Adrenal gland (tissue), 12 donors: ENCODE results near the gene ANO6. TPM values are rescaled to one million over a fixed set of nuclear protein-coding genes. Genes with fewer than 3 reads are reported as not detected.

ENCODE experiments used
- DNase-seq, 7 donors: peaks; one replicate each; pipeline ENCODE4 v3.0.0-alpha.2; 2019 to 2020
- H3K27ac ChIP-seq, 5 donors: fragments of 200-600 bp; sonication (generic) in 4 of 5; 1 replicate in 3 of 5; 2 replicates in 2 of 5; pipeline versions ENCODE4 v1.5.1 to v1.8.0; 2016 to 2020; ENCODE audit warnings: mild to moderate bottlenecking in 1 of 5
- H3K27me3 ChIP-seq: fragments of 200-600 bp; 2 replicates; pipeline ENCODE4 v1.8.0; 2021
- H3K36me3 ChIP-seq, 2 donors: fragments of 200-600 bp; replicated peaks in 1 of 2; 1 replicate in 1 of 2; 2 replicates in 1 of 2; pipeline versions ENCODE4 v1.5.1 to v1.8.0; 2018 to 2022
- H3K4me1 ChIP-seq, 2 donors: fragments of 200-600 bp; replicated peaks in 1 of 2; 1 replicate in 1 of 2; 2 replicates in 1 of 2; pipeline versions ENCODE4 v1.5.1 to v1.8.0; 2018 to 2021
- H3K4me3 ChIP-seq, 4 donors: fragments of 200-600 bp; sonication (generic) in 3 of 4; one replicate each; pipeline ENCODE4 v1.5.1; 2016 to 2018
- H3K9me3 ChIP-seq, 3 donors: fragments of 200-600 bp; sonication (generic) in 1 of 3; replicated peaks in 1 of 3; 1 replicate in 2 of 3; 2 replicates in 1 of 3; pipeline versions ENCODE4 v1.5.1 to v1.8.0; 2016 to 2021
- POLR2A ChIP-seq, 2 donors: fragments of 450-650 bp; IDR thresholded peaks; one replicate each; pipeline ENCODE4 v1.6.1; 2017; ENCODE audit warnings: antibody characterized with exemption in 2 of 2, mild to moderate bottlenecking in 2 of 2, moderate library complexity in 1 of 2
- WGBS, 4 donors: extraction: QIAGEN DNeasy Blood & Tissue Kit in 2 of 4; methylation state at CpG; one replicate each; pipeline versions ENCODE4 v1.1.5 to v1.1.7; 2013 to 2017; 5-methylcytosine and 5-hydroxymethylcytosine counted together
- intact Hi-C, 2 donors: fragments of 100-400 bp; cut with DNase I; formaldehyde crosslinking; loops; one replicate each; pipeline versions ENCODE4 v1.14.1 to v1.15.0; 2022 to 2023
- polyA plus RNA-seq, 3 donors: library from polyadenylated mRNA; stranded (reverse); fragments of 200-250 nt in 2 of 3; fragments of 350-450 nt in 1 of 3; fragmentation: Illumina TruSeq in 1 of 3; extraction: RNeasy Lipid Tissue Mini Kit (QIAGEN cat#74804) in 1 of 3; gene quantifications; one replicate each; pipeline ENCODE4 v1.2.3, GENCODE V29; 2013 to 2014
- total RNA-seq, 9 donors: library from RNA; depleted of rRNA in 4 of 9; stranded (reverse); fragments of >200 nt in 4 of 9; fragments of 120-200 nt in 1 of 9; fragmentation: NEBNext Ultra II Directional in 1 of 9; extraction: Animal tissue kit (Norgen Biotek cat#: 25700) in 1 of 9; gene quantifications; one replicate each; pipeline versions ENCODE4 v1.1.0 to v1.2.4, GENCODE V29; 2013 to 2023
- TF ChIP-seq, protein P1 (sequence below), 6 experiments: fragments of 450-650 bp in 4 of 6; fragments of 200-600 bp in 2 of 6; sonication (generic) in 1 of 6; IDR thresholded peaks; 1 replicate in 5 of 6; 2 replicates in 1 of 6; pipeline versions ENCODE4 v1.5.1 to v1.8.0; 2016 to 2021; ENCODE audit warnings: antibody characterized with exemption in 6 of 6, mild to moderate bottlenecking in 2 of 6, moderate library complexity in 1 of 6
- donor health status: healthy with polysubstance abuse.
- donor health status: Bipolar disorder and iron deficiency.
- donor health status: DM: yes; HTN: yes; CAD: no.
- donor health status: DM: no; HTN: no; CAD: no.
- donor health status: DM: no; HTN: no; CAD: no.
- donor health status: DM: yes; HTN: yes; CAD: no.

The ANO6 gene
- total and polyA plus RNA-seq, 12 donors, result 7.5 to 92.3 (median 54.4) TPM

DNA sequence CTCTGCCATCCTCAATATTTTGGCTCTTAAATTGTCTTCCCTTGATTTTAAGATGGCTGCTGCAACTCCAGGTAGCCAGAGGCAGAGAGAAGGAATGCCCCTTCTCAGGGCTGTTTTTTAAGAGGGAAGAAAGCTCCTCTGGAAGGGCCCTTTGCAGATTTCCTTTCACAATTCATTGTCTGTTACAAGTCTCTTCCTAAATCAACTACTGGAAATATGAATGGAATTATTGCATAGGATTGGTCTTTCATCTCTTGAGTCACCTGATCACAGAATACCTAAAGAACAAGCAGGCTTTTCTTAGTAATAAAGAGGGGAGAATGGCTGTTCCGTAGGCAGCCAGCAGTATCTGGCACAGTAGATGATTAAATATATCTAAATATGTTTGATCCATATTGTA lies 118.5 kb downstream of the ANO6 start:
- TF ChIP-seq, protein P1, sequence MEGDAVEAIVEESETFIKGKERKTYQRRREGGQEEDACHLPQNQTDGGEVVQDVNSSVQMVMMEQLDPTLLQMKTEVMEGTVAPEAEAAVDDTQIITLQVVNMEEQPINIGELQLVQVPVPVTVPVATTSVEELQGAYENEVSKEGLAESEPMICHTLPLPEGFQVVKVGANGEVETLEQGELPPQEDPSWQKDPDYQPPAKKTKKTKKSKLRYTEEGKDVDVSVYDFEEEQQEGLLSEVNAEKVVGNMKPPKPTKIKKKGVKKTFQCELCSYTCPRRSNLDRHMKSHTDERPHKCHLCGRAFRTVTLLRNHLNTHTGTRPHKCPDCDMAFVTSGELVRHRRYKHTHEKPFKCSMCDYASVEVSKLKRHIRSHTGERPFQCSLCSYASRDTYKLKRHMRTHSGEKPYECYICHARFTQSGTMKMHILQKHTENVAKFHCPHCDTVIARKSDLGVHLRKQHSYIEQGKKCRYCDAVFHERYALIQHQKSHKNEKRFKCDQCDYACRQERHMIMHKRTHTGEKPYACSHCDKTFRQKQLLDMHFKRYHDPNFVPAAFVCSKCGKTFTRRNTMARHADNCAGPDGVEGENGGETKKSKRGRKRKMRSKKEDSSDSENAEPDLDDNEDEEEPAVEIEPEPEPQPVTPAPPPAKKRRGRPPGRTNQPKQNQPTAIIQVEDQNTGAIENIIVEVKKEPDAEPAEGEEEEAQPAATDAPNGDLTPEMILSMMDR (IDR thresholded peaks at IDR 0.05), result no peak
- no peak for TF ChIP-seq POLR2A (IDR thresholded peaks at IDR 0.05)
- Histone ChIP-seq H3K9me3 (no peaks in the 10 kb centered on the region), H3K27ac (no peak overlapping the region), H3K4me1 (peaks cover 0 to 15% of the 10 kb centered on the region in 2 donors), H3K27me3 (no peaks in the 10 kb centered on the region), H3K4me3 (no peak overlapping the region), H3K36me3 (no peaks in the 10 kb centered on the region)
- DNase-seq, result no peak
- intact Hi-C loops, result no loop called here
- WGBS, 4 donors, result 93 to 99% (median 96%) methylated on average over 1 of the region's 1 CpG

DNA sequence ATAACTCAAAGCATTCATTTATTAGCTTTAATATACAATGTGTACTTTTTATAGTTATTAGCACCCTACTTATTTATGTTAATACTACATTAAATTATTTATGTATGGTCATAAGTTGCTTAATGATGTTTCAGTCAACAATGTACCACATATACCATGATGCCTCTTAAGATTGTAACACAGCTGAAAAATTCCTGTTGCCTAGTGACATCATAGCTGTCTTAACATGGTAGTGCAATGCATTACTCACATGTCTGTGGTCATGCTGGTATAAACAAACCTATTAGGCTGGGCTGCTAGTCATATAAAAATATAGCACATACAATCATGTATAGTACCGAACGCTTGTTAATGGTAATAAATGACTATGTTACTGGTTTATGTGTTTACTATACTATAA lies 120.4 kb downstream of the ANO6 start:
- TF ChIP-seq, protein P1 (IDR thresholded peaks at IDR 0.05), result no peak
- no peak for TF ChIP-seq POLR2A (IDR thresholded peaks at IDR 0.05)
- Histone ChIP-seq H3K4me1 (no peaks in the 10 kb centered on the region), H3K4me3 (no peak overlapping the region), H3K36me3 (no peaks in the 10 kb centered on the region), H3K27me3 (no peaks in the 10 kb centered on the region), H3K9me3 (no peaks in the 10 kb centered on the region), H3K27ac (no peak overlapping the region)
- intact Hi-C loops, result no loop called here
- no peak for DNase-seq
- WGBS, 4 donors, result 96 to 99% (median 97%) methylated on average over 2 of the region's 2 CpGs

DNA sequence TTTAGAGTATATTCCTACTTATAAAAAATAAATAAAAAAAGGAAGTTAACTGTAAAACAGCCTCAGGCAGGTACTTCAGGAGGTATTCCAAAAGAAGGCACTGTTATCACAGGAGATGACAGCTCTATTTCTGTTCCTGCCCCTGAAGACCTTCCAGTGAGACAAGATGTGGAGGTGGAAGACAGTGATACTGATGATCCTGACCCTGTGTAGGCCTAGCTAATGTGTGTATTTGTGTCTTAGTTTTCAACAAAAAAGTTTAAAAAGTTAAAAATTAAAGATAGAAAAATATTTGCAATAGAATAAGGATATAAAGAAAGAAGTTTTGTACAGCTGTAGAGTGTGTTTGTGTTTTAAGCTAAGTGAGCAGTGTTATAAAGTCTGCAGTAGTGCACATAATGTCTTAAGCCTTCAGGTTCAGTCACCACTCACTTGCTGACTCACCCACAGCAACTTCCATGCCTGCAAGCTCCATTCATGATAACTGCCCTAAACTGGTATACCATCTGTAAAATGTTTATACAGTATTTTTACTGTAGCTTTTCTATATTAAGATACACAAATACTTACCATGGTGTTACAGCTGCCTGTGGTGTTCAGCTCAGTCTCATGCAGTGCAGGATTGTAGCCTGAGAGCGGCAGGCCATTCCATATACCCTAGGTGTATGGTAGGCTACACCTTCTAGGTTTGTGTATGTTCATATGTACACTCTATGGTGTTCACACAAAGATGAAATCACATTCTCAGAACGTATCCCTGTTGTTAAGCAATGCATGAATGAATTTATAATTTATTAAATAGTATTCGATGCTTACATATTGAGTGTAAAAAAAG lies 121.1 kb downstream of the ANO6 start:
- intact Hi-C loops, result no loop called here
- 93 to 96% (median 93%) methylated on average over 3 of the region's 3 CpGs for WGBS, 4 donors
- Histone ChIP-seq H3K4me1 (no peaks in the 10 kb centered on the region), H3K4me3 (no peak overlapping the region), H3K27ac (no peak overlapping the region), H3K9me3 (no peaks in the 10 kb centered on the region), H3K36me3 (no peaks in the 10 kb centered on the region), H3K27me3 (no peaks in the 10 kb centered on the region)
- TF ChIP-seq, protein P1 (IDR thresholded peaks at IDR 0.05), result no peak
- TF ChIP-seq POLR2A (IDR thresholded peaks at IDR 0.05), result no peak
- no peak for DNase-seq

DNA sequence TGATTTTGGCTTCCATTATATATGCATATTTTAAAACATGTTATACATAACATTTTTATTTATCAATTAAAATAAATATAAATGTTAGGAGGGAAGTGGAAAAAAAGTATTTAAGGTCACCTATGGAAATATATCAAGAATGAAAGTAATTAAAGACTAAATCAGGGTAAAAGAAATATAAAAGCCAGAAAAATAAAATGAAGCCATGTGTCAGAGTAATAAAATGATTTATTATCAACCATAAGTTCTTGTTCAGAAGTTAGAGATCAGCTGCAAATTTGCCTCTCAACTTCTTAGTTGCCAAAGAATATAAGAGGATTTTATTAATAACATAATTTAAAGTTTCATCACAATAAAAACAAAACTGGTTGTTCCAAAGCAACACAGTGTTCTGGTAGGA lies 121.9 kb downstream of the ANO6 start:
- Histone ChIP-seq H3K4me3 (no peak overlapping the region), H3K9me3 (no peaks in the 10 kb centered on the region), H3K4me1 (no peaks in the 10 kb centered on the region), H3K36me3 (no peaks in the 10 kb centered on the region), H3K27ac (no peak overlapping the region), H3K27me3 (no peaks in the 10 kb centered on the region)
- TF ChIP-seq POLR2A (IDR thresholded peaks at IDR 0.05), result no peak
- TF ChIP-seq, protein P1 (IDR thresholded peaks at IDR 0.05), result no peak
- DNase-seq, result no peak
- intact Hi-C loops, result no loop called here
